Measurements from ENCODE around the gene CACNA1B.

The CACNA1B gene

DNA sequence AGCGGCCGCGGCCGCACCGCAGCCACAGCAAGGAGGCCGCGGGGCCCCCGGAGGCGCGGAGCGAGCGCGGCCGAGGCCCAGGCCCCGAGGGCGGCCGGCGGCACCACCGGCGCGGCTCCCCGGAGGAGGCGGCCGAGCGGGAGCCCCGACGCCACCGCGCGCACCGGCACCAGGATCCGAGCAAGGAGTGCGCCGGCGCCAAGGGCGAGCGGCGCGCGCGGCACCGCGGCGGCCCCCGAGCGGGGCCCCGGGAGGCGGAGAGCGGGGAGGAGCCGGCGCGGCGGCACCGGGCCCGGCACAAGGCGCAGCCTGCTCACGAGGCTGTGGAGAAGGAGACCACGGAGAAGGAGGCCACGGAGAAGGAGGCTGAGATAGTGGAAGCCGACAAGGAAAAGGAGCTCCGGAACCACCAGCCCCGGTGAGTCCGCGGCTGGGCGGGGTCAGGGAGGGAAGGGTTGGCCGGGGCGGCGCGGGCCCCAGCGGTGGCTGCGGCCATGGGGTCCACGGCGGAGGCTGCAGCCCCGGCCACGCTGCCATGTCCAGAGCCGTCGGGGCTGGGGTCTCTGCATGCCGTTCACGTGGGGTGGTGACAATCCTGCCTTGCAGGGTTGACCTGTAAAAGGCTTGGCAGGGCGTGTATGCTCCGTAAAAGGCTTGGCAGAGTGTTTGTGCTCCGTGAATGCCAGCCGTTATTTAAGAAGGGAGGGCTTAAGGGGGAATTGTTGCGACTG is 146.0 kb downstream of the CACNA1B start:
- no peak for DNase-seq (ENCODE audit: low read depth)
- no peak overlapping the region for H3K4me3 ChIP-seq (ENCODE audit: low read length)
- TF ChIP-seq, protein P1, sequence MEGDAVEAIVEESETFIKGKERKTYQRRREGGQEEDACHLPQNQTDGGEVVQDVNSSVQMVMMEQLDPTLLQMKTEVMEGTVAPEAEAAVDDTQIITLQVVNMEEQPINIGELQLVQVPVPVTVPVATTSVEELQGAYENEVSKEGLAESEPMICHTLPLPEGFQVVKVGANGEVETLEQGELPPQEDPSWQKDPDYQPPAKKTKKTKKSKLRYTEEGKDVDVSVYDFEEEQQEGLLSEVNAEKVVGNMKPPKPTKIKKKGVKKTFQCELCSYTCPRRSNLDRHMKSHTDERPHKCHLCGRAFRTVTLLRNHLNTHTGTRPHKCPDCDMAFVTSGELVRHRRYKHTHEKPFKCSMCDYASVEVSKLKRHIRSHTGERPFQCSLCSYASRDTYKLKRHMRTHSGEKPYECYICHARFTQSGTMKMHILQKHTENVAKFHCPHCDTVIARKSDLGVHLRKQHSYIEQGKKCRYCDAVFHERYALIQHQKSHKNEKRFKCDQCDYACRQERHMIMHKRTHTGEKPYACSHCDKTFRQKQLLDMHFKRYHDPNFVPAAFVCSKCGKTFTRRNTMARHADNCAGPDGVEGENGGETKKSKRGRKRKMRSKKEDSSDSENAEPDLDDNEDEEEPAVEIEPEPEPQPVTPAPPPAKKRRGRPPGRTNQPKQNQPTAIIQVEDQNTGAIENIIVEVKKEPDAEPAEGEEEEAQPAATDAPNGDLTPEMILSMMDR (conservative IDR thresholded peaks at IDR 0.05; ENCODE audit: low read length): no peak

GRCh38 chr9:138024131-138024530 is 146.5 kb downstream of the CACNA1B start:
- H3K4me3 ChIP-seq (ENCODE audit: low read length): no peak overlapping the region
- TF ChIP-seq, protein P1 (conservative IDR thresholded peaks at IDR 0.05; ENCODE audit: low read length): no peak
- DNase-seq (ENCODE audit: low read depth): no peak

DNA sequence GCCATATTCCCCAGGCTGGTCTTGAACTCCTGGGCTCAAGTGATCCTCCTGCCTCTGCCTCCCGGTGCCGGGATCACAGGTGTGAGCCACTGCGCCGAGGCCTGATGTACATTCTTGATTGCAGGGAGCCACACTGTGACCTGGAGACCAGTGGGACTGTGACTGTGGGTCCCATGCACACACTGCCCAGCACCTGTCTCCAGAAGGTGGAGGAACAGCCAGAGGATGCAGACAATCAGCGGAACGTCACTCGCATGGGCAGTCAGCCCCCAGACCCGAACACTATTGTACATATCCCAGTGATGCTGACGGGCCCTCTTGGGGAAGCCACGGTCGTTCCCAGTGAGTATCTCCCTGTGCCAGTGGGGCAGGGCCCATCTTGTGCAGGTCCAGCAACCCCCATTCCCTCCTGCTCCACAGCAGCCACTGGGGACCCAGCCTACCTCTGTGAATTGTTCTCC is 147.3 kb downstream of the CACNA1B start:
- DNase-seq (ENCODE audit: low read depth): no peak
- TF ChIP-seq, protein P1 (conservative IDR thresholded peaks at IDR 0.05; ENCODE audit: low read length): no peak
- no peak overlapping the region for H3K4me3 ChIP-seq (ENCODE audit: low read length)

GRCh38 chr9:138025417-138025816 is 147.8 kb downstream of the CACNA1B start:
- no peak overlapping the region for H3K4me3 ChIP-seq (ENCODE audit: low read length)

GRCh38 chr9:138025908-138026307 is 148.3 kb downstream of the CACNA1B start:
- H3K4me3 ChIP-seq (ENCODE audit: low read length): no peak overlapping the region
- TF ChIP-seq, protein P1 (conservative IDR thresholded peaks at IDR 0.05; ENCODE audit: low read length): no peak
- no peak for DNase-seq (ENCODE audit: low read depth)

More at GRCh38 chr9:138025417-138025816, 147.8 kb downstream of the CACNA1B start:
- TF ChIP-seq, protein P1 (conservative IDR thresholded peaks at IDR 0.05; ENCODE audit: low read length): no peak
- no peak for DNase-seq (ENCODE audit: low read depth)

GRCh38 chr9:138028596-138028995 is 151.0 kb downstream of the CACNA1B start:
- H3K4me3 ChIP-seq (ENCODE audit: low read length): no peak overlapping the region
- TF ChIP-seq, protein P1 (conservative IDR thresholded peaks at IDR 0.05; ENCODE audit: low read length): no peak
- DNase-seq (ENCODE audit: low read depth): no peak

DNA sequence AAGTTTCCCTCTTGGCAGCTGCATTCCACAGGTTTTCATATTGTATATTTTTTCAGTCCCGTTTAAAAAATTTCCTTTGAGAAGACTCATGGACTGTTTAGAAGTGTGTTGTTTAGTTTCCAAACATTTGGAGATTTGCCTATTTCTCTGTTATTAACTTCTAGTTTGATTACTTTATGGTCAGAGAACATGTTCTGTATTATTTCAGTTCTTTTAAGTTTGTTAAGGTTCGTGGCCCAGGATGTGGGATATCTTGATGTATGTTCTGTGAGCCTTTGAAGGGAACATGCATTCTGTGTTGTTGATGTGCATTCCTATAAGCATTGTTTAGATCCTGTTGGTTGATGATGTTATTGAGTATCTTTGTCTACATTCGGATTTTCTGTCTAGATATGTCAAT is 153.6 kb downstream of the CACNA1B start:
- TF ChIP-seq, protein P1 (conservative IDR thresholded peaks at IDR 0.05; ENCODE audit: low read length): no peak
- no peak overlapping the region for H3K4me3 ChIP-seq (ENCODE audit: low read length)
- DNase-seq (ENCODE audit: low read depth): no peak

Data from AG10803 (cell line).